HG03439 (cell line): ENCODE measurements around the gene NOXA1.
"Not testable (repeated sequence)": the region's sequence is repeated elsewhere in the genome, so short reads cannot be mapped to it uniquely, and the experiment has no call there.

Experiments used
- ATAC-seq: cut with Tn5 transposase; IDR thresholded peaks from one replicate; pipeline ENCODE4 v1.9.1; 2021; ENCODE audit warnings: mild to moderate bottlenecking, moderate library complexity; ENCODE audit not compliant: unreplicated experiment

Gene NOXA1

DNA sequence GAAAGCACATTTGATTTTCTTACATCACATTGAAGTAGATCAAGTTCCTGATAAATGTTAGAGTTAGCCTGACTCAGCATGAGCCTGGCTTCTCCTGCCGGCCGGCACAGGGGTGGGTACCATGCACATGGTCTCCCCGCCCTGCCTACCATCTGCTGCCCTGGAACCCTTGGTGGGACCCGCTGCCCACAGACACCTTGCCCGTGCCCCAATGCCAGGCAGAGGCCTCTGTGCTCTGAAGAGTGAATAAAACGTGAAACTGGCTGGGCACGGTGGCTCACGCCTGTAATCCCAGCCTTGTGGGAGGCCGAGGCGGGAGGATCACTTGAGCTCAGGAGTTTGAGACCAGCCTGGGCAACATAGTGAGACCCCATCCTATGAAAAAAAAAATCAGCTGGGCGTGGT lies 17.5 kb upstream of the NOXA1 start:
- no peak for ATAC-seq

DNA sequence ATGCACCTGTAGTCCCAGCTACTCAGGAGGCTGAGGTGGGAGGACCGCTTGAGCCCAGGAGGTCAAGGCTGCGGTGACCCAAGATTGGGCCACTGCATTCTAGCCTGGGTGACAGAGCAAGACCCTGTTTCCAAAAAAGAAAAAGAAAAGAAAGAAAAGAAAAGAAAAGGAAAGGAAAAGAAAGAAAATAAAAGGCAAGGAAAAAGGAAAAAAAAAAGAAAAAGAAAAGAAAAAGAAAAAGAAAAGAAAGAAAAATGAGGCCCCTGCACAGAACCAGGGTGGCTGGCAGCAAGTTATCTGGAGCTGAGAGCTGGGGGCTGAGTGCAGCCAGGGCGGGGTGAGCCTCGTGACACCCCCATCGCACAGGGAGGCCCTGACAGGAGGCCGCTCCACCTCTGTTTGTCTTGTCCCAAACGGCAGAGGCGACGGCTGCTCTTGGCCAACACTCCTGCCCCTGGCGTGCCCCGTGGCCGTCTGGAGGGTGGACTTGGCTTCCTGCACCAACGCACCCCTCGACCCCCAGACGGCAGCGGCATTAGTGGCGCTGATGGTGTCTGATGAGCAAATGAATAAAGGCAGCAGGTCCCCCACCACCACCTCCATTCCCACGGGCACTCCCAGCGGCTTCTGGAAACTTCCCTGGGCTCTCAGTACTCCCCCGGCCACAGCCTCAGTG lies 17.0 kb upstream of the NOXA1 start:
- no peak for ATAC-seq

DNA sequence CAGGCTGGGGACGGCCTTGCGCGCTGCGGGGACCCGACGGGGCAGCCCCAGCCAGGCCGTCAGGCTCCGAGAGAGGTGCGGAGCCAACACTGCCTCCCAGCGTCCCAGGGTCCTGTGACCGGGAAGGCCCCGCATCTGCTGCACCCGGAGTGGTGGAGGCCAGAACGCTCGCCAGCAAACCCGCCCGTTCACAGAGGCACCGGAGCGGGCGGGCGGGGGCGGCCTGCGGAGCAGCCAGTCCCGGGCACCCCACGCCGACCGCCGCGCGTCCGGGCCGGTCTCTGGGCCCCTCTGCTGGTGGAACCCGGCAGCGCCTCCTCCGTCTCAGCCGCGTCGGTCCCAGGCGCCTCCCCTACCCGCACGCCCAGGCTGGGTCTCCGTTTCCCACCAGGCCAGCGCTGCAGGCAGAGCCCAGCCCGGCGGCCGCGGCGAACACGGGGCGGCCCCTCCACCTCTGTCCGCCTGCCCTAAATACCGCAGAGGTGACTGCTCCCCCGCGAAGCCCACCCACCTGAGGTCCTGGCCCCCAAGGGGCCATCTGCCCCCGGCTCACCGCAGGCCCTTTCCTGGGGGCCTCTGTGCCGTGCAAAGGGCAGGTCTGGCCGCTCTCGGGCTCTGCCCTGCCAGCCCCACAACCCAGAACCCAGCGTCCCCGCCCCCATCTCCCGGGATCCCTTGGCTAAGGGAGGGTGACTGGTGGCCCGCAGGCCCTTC lies 16.2 kb upstream of the NOXA1 start:
- ATAC-seq: no peak

DNA sequence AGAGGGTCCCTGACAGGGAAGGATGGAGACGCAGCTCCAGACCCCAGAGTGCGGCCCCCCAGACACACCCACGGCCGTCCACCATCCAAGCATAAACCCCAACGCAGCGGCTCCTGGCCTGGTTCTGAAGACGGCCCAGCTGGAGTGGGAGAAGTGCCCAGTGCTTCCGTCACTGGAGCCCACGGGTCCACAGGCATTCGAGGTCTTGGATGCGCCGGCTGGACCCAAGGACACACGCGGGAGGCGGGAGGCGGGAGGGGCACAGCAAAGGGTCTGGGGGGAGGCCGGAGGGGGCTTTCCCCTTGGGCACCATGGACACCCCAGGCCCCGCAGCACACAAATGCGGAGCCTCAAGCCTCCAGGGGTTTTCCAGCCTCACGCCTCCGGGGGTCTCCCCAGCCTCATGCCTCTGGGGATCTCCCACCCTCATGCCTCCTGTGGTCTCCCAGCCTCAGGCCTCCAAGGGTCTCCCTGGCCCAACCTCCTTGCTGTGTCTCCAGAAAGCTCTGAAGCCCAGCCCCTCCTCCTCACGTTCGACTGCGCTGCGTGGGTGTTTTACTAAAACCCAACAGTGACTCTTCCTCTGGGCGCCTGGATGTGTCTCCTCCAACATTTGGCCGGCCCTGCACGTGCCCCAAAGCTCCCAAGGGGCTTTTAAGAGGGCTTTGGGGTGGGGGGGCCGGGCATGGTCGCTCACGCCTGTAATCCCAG lies 15.4 kb upstream of the NOXA1 start:
- no peak for ATAC-seq

DNA sequence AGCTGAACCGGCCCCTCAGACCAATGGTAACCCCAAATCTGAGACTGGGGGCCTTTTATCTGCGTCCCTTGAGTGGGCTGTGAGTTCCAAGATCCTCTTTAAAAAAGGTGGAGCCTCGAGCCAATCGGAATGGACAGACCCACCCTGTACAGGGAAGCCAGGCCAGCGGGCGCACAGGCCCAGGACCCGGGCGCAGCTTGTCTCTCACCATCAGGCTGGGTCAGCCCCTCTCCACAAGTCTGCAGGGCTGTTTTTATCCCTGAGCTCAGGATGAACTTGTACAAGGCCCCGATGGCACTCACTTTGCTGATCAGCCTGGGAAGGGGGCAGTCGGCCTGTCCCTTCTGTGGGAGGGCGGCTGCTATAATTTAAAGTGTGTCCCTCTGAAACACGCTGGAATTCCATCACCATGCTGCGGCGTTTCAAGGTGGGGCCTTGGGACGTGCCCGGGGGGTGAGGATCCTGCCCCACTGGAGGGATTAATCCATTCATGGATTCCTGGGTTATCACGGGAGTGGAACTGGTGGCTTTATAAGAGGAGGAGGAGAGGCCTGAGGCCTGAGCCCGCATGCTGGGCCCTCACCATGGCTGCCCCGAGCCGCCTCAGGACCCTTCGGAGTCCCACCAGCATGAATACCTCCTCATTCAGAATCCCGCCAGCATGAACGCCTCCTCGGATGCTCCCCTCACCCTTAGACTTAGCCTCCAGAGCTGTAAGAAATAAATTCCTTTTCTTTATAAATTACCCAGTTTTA lies 14.4 kb upstream of the NOXA1 start:
- ATAC-seq: no peak

DNA sequence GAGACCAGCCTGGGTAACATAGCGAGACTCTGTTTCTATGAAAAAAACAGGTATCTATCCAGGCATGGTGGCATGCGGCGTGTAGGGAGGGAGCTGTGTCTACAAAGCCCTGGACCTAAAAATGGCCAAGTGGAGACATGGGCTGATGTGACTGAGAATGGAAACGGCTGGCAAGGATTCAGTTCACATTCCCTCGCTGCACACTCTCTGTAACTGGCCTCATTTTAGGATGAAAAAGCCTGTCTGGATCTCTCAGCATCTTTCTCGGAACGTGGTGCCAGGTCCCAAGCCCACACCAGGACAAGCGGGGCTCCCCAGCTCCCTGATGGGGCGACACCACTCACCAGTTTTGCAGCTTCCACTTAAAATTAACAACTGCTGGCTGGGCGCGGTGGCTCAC lies 13.7 kb upstream of the NOXA1 start:
- ATAC-seq: no peak

DNA sequence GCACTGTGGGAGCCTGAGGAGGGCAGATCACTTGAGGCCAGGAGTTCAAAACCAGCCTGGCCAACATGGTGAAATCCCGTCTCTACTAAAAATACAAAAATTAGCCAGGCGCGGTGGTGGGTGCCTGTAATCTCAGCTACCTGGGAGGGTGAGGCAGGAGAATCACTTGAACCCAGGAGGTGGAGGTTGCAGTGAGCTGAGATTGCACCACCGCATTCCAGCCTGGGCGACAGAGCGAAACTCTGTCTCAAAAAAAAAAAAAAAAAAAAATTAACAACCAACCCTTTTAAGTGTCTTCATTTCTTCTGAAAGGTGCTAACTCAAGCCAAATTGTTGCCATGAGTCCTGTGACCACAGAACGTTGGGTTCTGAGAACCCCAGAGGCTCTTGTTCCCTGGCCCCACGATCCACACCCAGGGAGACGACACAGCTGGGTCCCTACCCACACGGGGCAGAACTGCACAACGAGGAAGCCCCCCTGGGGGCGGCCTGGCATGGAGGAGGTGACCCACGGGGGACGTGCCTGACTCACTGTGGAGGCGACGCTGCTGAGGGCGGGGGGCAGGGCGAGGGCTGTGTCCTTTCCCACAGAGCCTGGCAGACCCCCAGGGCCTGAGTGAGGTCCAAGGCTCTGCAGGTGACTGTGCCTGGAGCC lies 12.8 kb upstream of the NOXA1 start:
- not testable (repeated sequence) for ATAC-seq

DNA sequence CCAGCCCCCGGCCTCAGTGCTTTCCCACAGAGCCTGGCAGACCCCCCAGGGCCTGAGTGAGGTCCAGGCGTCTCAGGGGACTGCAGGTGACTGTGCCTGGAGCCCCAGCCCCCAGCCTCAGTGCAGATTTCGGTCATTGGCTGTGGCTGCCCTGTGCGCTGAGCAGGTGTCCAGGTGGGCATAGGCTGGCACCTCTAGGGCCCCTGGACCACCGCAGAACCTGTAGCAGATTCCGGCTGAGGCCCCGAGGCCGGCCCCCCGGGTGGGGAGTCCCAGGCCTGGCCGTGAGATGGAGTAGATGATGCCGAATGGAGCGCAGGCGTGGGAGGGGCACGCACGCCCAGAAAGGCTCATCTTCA lies 12.3 kb upstream of the NOXA1 start:
- no peak for ATAC-seq

DNA sequence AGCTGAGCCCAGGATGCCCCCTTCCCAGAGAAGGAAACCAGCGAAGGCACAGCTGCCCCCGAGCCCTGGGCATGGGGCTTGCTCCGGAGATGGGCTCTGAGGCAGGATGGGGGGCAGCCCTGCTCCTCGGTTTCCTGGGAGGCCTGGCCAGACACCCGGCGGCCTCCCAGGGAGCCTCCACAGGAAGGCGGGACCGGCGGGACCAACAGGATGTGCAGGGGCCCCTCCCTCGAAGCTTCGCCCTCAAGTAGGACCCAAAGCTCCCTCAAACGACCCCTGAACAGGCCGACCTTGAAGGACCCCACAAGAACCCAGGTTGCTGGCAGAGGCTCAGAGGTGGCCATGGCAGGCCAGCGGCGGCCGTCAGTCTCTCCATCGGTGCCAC lies 11.9 kb upstream of the NOXA1 start:
- ATAC-seq: no peak

DNA sequence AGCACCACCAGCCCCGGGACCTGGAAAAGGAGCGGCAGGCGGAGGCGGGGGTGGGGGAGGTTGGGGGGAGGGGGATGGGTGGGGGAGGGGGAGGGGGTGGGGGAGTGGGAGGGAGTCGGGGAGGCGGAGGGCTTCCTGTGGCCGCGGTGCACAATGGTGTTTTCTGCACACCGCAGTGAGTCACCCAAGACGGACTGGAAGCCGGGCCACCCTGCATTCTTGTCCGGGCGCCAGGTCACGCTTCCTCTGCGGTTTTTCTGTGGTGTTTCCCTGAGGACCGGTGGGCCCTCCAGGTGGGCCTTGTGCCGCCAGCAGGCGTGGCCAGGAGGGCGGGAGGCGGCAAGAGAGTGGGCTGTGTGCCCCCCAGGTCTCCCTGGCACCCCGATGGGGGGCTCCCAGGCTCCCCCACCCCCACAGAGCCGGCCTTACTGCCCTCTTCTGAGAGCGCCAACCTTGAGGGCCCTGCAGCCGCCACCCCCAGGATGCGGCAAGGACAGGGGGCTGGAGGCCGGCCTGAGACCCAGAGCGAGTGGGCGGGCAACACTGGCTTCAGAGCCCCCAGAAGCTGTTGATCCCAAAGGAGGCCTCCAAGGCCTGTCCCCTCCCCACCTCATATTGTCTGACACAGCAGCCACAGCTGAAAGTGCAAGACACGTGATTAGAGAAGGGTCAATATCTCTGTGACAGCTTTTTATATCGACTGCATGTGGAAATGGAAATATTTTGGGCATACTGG lies 11.4 kb upstream of the NOXA1 start:
- no peak for ATAC-seq

DNA sequence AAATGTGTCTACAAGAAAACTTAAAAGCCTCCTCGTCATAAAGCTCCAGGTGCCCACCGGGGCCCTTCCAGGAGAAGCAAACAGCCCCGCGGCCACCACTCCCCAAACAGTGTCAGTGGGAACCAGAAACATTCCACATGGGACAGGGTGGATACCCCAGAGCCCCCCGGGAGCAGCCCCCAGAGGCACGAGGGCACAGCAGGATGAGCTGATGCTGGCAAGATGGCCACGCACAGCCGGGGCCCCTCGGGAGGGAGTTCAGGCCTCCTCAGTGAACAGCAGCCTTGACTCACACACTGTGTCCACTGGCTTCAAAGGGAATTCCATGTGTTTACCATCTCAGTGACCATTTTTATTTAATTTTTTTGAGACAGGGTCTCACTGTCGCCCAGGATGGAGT lies 10.8 kb upstream of the NOXA1 start:
- ATAC-seq: no peak

DNA sequence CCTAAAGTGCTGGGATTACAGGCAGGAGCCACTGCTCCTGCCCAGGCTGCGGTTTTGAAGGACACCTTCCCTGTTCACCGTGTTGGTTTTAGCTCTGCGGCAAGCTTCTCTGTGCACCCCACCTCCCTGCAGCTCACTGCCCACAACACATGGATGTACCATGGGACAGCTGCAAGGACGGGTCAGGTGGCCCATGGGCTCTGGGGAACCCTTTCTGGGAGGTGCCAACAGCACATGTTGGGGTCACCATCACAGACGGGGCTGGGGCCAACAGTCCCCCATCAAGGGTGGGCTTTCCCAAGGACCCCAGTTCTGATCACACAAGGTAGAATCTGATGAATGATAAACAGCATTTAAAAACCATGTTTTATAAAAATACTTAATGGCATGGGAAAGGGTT lies 7.7 kb upstream of the NOXA1 start:
- ATAC-seq: no peak

DNA sequence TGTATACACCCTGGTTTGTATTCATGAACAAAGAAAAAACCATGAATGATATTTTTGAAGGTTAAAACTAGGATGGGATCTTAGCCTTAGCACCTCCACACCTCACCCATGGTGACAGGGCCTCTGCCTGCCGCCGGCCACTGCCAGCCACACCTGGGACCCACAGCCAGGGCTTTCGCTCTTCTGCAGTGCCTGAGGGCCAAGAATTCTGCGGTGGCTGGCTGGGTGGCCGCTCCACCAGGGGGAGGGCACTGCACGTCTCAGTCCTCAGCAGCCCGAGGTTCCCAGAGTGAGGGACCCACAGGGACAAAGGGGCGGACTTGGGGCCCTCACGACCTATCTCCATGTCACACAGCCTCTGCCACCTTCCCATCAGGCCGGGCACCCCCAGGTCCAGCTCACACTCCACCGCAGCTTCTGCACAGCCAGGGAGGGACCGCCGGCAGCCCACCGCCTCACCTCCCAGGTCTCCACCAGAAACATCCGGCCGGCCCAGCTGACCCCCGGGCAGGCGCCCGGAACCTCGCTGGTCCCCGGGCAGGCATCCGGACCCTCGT lies 7.1 kb upstream of the NOXA1 start:
- no peak for ATAC-seq

DNA sequence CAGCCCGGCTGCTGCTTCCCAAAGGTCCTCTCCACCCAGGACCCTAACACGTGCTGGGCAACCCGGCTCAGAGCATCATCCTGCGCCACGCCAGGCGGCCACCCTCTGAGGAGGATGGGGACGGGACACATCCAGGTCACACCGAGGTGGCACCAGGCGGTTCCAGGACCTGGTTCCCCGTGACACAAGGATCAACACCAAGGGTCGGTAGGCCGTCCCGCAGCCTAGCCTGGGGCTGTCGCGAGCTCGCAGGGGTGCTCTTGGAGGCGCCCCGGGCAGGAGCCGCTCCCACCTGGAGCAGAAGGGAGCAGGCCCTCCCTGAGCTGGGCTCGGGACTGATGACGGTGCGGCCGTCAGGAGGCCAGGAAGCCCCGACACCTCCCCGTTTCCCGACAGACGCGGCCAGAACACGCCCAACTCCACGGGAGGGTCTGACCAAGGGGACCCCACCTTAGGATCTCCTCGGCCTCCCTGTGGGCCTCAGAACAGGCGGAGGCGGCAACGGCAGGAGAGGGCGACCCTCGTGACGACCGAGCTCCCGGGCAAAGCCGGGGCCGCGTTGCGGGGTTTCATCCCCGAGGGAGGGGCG lies 6.5 kb upstream of the NOXA1 start:
- ATAC-seq: no peak

DNA sequence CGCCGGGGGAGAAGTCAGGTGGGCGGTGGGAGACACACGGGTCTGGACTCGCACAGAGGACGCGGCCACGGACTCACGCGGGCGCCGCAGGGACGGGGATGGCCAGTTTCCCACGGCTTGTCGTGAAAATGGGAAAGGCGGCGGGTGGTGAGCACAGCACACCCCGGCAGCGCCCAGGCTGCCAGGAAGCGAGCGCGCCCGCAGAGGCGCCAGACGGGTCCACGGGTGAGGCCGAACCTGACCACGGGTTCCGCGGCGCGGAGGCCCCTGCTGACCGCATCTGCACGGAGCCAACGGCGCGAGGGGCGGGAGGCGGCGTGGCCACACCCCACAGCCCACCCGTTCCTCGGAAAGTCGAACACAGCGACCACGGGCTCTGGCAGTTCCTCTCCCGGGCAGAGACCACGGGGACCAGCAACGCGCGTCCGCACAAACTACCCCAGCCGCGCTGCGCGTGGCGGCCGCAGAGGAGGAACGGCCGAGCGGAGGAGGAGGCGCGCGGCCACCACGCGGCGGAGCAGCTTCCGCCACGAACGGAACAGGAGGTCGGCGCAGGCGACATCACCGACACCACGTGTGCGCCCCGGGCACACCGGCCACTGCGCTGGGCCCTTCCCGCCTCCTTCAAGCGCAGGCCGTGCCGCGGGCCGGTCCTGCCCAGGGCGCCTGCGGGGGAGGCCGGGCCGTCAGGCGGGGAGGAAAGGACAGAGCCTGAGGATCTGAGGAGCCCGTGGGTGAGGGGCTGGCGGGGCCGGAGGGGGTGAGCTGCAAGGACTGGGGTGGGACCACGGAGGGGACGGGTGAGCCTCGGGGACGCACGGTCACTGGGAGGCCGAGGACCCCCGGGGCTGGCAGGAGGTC lies 5.8 kb upstream of the NOXA1 start:
- ATAC-seq: no peak

DNA sequence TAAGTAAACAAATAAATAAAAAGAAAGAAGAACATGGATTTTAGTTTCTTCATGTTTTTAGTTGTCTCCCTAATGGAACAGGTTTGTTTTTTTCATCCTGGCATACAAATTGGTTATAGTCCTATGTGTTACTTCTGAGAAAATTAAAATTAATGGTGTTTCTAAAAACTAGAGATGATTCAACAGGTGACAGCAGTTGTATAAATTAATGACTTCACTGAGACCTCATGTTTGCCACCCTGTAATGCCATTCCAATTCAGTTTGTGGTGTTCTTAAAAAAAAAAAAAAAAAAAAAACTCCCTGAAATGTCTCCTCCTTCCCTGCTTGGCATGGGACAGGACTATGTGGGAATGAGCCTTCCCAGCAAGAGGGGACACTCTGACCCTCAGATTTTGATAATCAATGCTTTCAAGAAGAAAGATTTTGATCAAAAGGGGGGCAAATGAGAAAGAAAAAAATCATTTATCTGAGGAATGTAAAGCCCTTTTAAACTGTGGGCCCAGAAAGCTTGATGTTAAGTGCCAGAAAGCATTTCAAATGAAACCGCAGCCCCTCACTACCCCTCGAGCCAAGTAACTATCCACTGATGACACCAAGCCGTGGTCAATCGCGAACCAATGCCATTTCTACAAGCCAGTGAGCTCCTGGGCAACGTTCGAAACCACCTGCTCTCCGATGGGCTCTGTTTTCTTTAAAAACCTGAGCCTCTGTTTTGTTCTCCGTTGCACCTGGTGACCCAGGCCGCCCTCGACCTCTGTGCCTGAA lies 1.2 kb upstream of the NOXA1 start:
- ATAC-seq: no peak

DNA sequence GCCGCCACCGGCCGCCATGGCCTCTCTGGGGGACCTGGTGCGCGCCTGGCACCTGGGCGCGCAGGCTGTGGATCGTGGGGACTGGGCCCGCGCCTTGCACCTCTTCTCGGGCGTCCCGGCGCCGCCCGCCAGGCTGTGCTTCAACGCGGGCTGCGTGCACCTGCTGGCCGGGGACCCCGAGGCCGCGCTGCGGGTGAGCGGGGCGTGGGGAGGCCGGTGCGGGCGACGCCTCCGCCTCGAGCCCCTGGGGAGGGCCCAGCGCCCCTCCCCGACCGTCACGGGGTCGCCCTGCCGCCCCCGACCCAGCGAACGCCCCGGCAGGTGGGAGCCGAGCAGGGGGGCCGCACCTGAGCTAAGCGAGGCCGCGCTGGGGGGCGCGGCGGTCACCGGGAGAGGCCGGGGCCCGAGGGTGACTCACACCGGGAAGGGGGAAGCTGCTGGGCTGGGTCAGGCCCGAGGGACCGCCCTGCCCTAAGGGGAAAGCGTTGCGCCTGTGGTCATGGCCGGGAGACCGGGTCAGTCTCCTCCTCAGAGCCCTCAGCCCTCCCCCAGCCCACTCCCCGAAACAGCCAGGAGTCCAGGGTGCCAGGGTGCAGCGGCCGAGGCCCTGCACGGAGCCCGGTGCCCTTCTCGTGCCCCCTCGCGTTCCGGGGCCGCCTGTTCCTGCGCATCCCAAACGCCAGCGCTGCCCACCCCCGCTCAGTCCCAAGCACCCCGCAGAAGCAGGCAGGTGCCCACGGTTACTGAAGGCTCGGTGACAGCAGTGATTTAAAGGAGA lies 510 bp downstream of the NOXA1 start:
- peak; percentile 35 for ATAC-seq
